Liver (tissue), 9 donors: ENCODE results near the gene CD55. TPM values are rescaled to one million over a fixed set of nuclear protein-coding genes. Genes with fewer than 3 reads are reported as not detected.
A peak's percentile ranks its signal among the peaks of the same experiment; 100 is the strongest.

Experiments
- DNase-seq: peaks from one replicate; pipeline ENCODE4 v3.0.0-alpha.2; 2017; ENCODE audit warnings: low spot score
- H3K27ac ChIP-seq, 2 donors: one replicate each; pipeline ENCODE4 v1.7.0; 2013; ENCODE audit warnings: inconsistent platforms in 2 of 2, low read length in 2 of 2, control low read depth in 1 of 2, low read depth in 1 of 2, mild to moderate bottlenecking in 1 of 2
- H3K27me3 ChIP-seq, 4 donors: one replicate each; pipeline versions ENCODE4 v1.6.1 to v1.7.0; 2013; ENCODE audit warnings: low read length in 3 of 4, inconsistent platforms in 1 of 4, mild to moderate bottlenecking in 1 of 4, moderate library complexity in 1 of 4; ENCODE audit not compliant: control insufficient read depth in 4 of 4, insufficient read depth in 4 of 4
- H3K36me3 ChIP-seq, 4 donors: one replicate each; pipeline versions ENCODE4 v1.6.1 to v1.7.0; 2013; ENCODE audit warnings: low read length in 3 of 4, mild to moderate bottlenecking in 3 of 4, low read depth in 1 of 4, moderate library complexity in 1 of 4; ENCODE audit not compliant: control insufficient read depth in 4 of 4, insufficient read depth in 3 of 4
- H3K4me1 ChIP-seq, 4 donors: one replicate each; pipeline versions ENCODE4 v1.6.1 to v1.7.0; 2013; ENCODE audit warnings: low read length in 3 of 4, mild to moderate bottlenecking in 3 of 4, moderate library complexity in 1 of 4; ENCODE audit not compliant: control insufficient read depth in 4 of 4, insufficient read depth in 4 of 4
- H3K4me3 ChIP-seq, 3 donors: one replicate each; pipeline versions ENCODE4 v1.6.1 to v1.7.0; 2013; ENCODE audit warnings: low read length in 3 of 3, control low read depth in 1 of 3, low read depth in 1 of 3, mild to moderate bottlenecking in 1 of 3
- H3K9ac ChIP-seq, 2 donors: one replicate each; pipeline ENCODE4 v1.7.0; 2013; ENCODE audit warnings: low read length in 2 of 2, mild to moderate bottlenecking in 2 of 2, moderate library complexity in 2 of 2, control low read depth in 1 of 2, low read depth in 1 of 2
- H3K9me3 ChIP-seq, 4 donors: one replicate each; pipeline versions ENCODE4 v1.6.1 to v1.7.0; 2013; ENCODE audit warnings: low read length in 3 of 4; ENCODE audit not compliant: control insufficient read depth in 4 of 4
- EGR1 ChIP-seq, 2 donors: IDR thresholded peaks; 2 replicates each; pipeline ENCODE4 v1.6.1; 2016 to 2018; ENCODE audit warnings: antibody characterized with exemption in 2 of 2, low read depth in 2 of 2
- FOXA1 ChIP-seq: IDR thresholded peaks from 2 replicates; pipeline ENCODE4 v1.6.1; 2016; ENCODE audit warnings: antibody characterized with exemption
- FOXA2 ChIP-seq: IDR thresholded peaks from 2 replicates; pipeline ENCODE4 v1.6.1; 2016; ENCODE audit warnings: antibody characterized with exemption
- GABPA ChIP-seq, 2 donors: IDR thresholded peaks in 1 of 2; conservative IDR thresholded peaks in 1 of 2; 2 replicates each; pipeline ENCODE4 v1.6.1; 2016; ENCODE audit warnings: antibody characterized with exemption in 2 of 2, mild to moderate bottlenecking in 1 of 2, moderate library complexity in 1 of 2
- HNF4A ChIP-seq, 2 donors: conservative IDR thresholded peaks; 2 replicates each; pipeline ENCODE4 v1.6.1; 2016; ENCODE audit warnings: antibody characterized with exemption in 2 of 2, mild to moderate bottlenecking in 2 of 2
- HNF4G ChIP-seq: IDR thresholded peaks from 2 replicates; pipeline ENCODE4 v1.6.1; 2016; ENCODE audit warnings: antibody characterized with exemption
- JUND ChIP-seq, 2 donors: IDR thresholded peaks; 2 replicates each; pipeline ENCODE4 v1.6.1; 2016; ENCODE audit warnings: antibody characterized with exemption in 2 of 2
- NR2F2 ChIP-seq: IDR thresholded peaks from 2 replicates; pipeline ENCODE4 v1.6.1; 2016; ENCODE audit warnings: antibody characterized with exemption
- RAD21 ChIP-seq, 2 donors: IDR thresholded peaks; 2 replicates each; pipeline ENCODE4 v1.6.1; 2016; ENCODE audit warnings: antibody characterized with exemption in 2 of 2, mild to moderate bottlenecking in 2 of 2
- RXRA ChIP-seq, 2 donors: IDR thresholded peaks; 2 replicates each; pipeline ENCODE4 v1.6.1; 2017 to 2018; ENCODE audit warnings: antibody characterized with exemption in 2 of 2, mild to moderate bottlenecking in 1 of 2
- SP1 ChIP-seq: IDR thresholded peaks from 2 replicates; pipeline ENCODE4 v1.6.1; 2018; ENCODE audit warnings: antibody characterized with exemption, mild to moderate bottlenecking
- YY1 ChIP-seq: IDR thresholded peaks from 2 replicates; pipeline ENCODE4 v1.6.1; 2016; ENCODE audit warnings: antibody characterized with exemption, mild to moderate bottlenecking
- WGBS: extraction: QIAGEN DNeasy Blood & Tissue Kit; methylation state at CpG from one replicate; pipeline ENCODE4 v1.1.7; 2013; 5-methylcytosine and 5-hydroxymethylcytosine counted together
- polyA plus RNA-seq, 2 donors: library from polyadenylated mRNA; stranded (reverse) in 1 of 2; unstranded in 1 of 2; fragments of 200-250 nt in 1 of 2; fragments of >200 nt in 1 of 2; fragmentation: Nextera tagmentation in 1 of 2; extraction: Ambion mirVana in 1 of 2; gene quantifications; one replicate each; pipeline versions ENCODE4 v1.2.1 to v1.2.3, GENCODE V29; 2013 to 2015
- total RNA-seq, 2 donors: library from RNA; depleted of rRNA; stranded (reverse); fragments of >200 nt; gene quantifications; one replicate each; pipeline ENCODE4 v1.2.3, GENCODE V29; 2014
- TF ChIP-seq, protein P1 (sequence below): fragments of 150-350 bp; IDR thresholded peaks from 2 replicates; pipeline ENCODE4 v1.5.1; 2017; ENCODE audit warnings: improper control_type of control experiment, low read depth, low read length; ENCODE audit not compliant: missing input control
- TF ChIP-seq, protein P2 (sequence below): IDR thresholded peaks from 2 replicates; pipeline ENCODE4 v1.6.1; 2016; ENCODE audit warnings: antibody characterized with exemption
- TF ChIP-seq, protein P3 (sequence below): IDR thresholded peaks from 2 replicates; pipeline ENCODE4 v1.6.1; 2016; ENCODE audit warnings: antibody characterized with exemption, mild to moderate bottlenecking
- TF ChIP-seq, protein P4 (sequence below): IDR thresholded peaks from 2 replicates; pipeline ENCODE4 v1.6.1; 2016; ENCODE audit warnings: antibody characterized with exemption
- TF ChIP-seq, protein P5 (sequence below): IDR thresholded peaks from 2 replicates; pipeline ENCODE4 v1.6.1; 2016; ENCODE audit warnings: antibody characterized with exemption
- donor health status: healthy.
- donor health status: healthy.
- donor health status: healthy.
- donor health status: healthy.
- donor health status: healthy.

CD55 gene
- total and polyA plus RNA-seq, 4 donors = 11.0 to 27.6 (median 12.6) TPM

DNA sequence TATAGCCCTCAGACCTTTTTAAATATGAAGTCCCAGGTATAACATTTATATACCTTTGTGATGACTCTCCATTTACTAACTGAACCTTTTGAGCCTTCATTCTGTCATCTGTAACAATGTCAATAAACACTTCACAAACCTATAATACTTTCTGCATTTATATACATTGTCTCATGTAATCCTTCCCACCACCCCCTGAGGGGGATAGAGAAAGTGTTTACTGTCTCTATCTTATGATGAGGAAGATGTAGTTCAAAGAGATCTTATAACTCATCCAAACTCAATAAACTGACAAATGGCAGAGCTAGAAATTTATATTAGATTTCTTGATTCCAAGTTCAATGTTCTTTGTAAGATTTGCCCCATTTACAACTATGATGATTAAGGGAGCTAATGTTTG, 84.3 kb downstream of the CD55 start:
- no peak for DNase-seq
- Histone ChIP-seq H3K9ac (no peak overlapping the region), H3K4me3 (no peak overlapping the region), H3K27me3 (no peaks in the 10 kb centered on the region), H3K9me3 (no peaks in the 10 kb centered on the region), H3K36me3 (no peaks in the 10 kb centered on the region), H3K27ac (no peak overlapping the region), H3K4me1 (peaks cover 0 to 7% (median 2%) of the 10 kb centered on the region in 4 donors)
- TF ChIP-seq HNF4G (no peak), NR2F2 (no peak), RAD21 (IDR thresholded peaks at IDR 0.05) (no peak)
- TF ChIP-seq, protein P1, sequence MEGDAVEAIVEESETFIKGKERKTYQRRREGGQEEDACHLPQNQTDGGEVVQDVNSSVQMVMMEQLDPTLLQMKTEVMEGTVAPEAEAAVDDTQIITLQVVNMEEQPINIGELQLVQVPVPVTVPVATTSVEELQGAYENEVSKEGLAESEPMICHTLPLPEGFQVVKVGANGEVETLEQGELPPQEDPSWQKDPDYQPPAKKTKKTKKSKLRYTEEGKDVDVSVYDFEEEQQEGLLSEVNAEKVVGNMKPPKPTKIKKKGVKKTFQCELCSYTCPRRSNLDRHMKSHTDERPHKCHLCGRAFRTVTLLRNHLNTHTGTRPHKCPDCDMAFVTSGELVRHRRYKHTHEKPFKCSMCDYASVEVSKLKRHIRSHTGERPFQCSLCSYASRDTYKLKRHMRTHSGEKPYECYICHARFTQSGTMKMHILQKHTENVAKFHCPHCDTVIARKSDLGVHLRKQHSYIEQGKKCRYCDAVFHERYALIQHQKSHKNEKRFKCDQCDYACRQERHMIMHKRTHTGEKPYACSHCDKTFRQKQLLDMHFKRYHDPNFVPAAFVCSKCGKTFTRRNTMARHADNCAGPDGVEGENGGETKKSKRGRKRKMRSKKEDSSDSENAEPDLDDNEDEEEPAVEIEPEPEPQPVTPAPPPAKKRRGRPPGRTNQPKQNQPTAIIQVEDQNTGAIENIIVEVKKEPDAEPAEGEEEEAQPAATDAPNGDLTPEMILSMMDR = no peak
- TF ChIP-seq, protein P2, sequence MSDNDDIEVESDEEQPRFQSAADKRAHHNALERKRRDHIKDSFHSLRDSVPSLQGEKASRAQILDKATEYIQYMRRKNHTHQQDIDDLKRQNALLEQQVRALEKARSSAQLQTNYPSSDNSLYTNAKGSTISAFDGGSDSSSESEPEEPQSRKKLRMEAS = no peak

DNA sequence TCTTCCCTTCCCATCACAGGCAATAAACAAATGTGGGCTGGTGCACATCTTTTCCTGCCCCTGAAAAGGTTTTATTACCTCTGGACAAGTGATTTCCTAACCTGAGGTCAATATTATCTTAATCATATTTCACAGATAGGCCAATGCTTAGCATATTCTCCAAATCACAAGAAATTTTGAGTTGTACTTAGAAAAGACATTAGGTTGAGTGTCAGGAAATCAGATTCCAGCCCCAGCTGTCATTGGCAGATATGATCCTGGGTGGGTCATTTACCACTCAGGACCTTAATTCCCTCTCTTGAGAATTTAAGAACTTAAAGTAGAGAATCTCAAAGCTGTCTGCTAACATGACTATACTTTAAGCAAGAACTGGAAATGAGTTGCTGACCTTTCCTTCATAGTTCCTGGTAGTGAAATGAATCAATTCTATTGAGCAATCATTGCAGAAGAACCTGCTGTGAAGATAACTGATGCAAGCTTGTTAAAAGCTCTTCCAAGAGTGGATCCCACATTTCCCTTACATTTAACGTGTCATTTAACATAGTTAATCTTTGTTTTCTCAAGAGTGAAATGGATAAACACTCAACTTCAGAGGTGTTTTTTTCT, 86.3 kb downstream of the CD55 start:
- H3K4me1 ChIP-seq = peaks cover 0 to 7% (median 2%) of the 10 kb centered on the region in 4 donors
- no peak for DNase-seq
- no peak overlapping the region for H3K9ac ChIP-seq
- H3K27ac ChIP-seq = peak overlapping the region in 1 of 2 donors; percentile 9
- H3K9me3 ChIP-seq = no peaks in the 10 kb centered on the region
- H3K27me3 ChIP-seq = no peaks in the 10 kb centered on the region
- WGBS = 7% methylated on average over 1 of the region's 1 CpG
- no peak overlapping the region for H3K4me3 ChIP-seq
- H3K36me3 ChIP-seq = no peaks in the 10 kb centered on the region
- TF ChIP-seq RXRA (IDR thresholded peaks at IDR 0.05) = peak; percentile 70 to 72
- TF ChIP-seq, protein P3, sequence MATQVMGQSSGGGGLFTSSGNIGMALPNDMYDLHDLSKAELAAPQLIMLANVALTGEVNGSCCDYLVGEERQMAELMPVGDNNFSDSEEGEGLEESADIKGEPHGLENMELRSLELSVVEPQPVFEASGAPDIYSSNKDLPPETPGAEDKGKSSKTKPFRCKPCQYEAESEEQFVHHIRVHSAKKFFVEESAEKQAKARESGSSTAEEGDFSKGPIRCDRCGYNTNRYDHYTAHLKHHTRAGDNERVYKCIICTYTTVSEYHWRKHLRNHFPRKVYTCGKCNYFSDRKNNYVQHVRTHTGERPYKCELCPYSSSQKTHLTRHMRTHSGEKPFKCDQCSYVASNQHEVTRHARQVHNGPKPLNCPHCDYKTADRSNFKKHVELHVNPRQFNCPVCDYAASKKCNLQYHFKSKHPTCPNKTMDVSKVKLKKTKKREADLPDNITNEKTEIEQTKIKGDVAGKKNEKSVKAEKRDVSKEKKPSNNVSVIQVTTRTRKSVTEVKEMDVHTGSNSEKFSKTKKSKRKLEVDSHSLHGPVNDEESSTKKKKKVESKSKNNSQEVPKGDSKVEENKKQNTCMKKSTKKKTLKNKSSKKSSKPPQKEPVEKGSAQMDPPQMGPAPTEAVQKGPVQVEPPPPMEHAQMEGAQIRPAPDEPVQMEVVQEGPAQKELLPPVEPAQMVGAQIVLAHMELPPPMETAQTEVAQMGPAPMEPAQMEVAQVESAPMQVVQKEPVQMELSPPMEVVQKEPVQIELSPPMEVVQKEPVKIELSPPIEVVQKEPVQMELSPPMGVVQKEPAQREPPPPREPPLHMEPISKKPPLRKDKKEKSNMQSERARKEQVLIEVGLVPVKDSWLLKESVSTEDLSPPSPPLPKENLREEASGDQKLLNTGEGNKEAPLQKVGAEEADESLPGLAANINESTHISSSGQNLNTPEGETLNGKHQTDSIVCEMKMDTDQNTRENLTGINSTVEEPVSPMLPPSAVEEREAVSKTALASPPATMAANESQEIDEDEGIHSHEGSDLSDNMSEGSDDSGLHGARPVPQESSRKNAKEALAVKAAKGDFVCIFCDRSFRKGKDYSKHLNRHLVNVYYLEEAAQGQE = no peak
- TF ChIP-seq, protein P4, sequence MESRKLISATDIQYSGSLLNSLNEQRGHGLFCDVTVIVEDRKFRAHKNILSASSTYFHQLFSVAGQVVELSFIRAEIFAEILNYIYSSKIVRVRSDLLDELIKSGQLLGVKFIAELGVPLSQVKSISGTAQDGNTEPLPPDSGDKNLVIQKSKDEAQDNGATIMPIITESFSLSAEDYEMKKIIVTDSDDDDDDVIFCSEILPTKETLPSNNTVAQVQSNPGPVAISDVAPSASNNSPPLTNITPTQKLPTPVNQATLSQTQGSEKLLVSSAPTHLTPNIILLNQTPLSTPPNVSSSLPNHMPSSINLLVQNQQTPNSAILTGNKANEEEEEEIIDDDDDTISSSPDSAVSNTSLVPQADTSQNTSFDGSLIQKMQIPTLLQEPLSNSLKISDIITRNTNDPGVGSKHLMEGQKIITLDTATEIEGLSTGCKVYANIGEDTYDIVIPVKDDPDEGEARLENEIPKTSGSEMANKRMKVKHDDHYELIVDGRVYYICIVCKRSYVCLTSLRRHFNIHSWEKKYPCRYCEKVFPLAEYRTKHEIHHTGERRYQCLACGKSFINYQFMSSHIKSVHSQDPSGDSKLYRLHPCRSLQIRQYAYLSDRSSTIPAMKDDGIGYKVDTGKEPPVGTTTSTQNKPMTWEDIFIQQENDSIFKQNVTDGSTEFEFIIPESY = peak; percentile 70
- TF ChIP-seq GABPA (IDR thresholded peaks at IDR 0.05 in 1 of 2, conservative IDR thresholded peaks at IDR 0.05 in 1 of 2) = no peak
- TF ChIP-seq EGR1 (IDR thresholded peaks at IDR 0.05; ENCODE audit: low read depth in 2 of 2) = peak in 1 of 2 donors; percentile 46
- TF ChIP-seq, protein P2 = peak; percentile 68
- TF ChIP-seq FOXA2 = no peak
- TF ChIP-seq, protein P5, sequence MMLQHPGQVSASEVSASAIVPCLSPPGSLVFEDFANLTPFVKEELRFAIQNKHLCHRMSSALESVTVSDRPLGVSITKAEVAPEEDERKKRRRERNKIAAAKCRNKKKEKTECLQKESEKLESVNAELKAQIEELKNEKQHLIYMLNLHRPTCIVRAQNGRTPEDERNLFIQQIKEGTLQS = peak; percentile 69
- peak; percentile 42 to 66 for TF ChIP-seq RAD21 (IDR thresholded peaks at IDR 0.05)
- peak; percentile 23 for TF ChIP-seq SP1
- TF ChIP-seq, protein P1 = no peak
- TF ChIP-seq HNF4G = peak; percentile 31
- peak; percentile 57 to 59 for TF ChIP-seq HNF4A (conservative IDR thresholded peaks at IDR 0.05)
- peak; percentile 47 for TF ChIP-seq YY1
- no peak for TF ChIP-seq FOXA1
- peak; percentile 66 to 82 for TF ChIP-seq JUND (IDR thresholded peaks at IDR 0.05)
- TF ChIP-seq NR2F2 = no peak
